ENCODE data around the gene PNLIPRP3.

Gene PNLIPRP3

DNA sequence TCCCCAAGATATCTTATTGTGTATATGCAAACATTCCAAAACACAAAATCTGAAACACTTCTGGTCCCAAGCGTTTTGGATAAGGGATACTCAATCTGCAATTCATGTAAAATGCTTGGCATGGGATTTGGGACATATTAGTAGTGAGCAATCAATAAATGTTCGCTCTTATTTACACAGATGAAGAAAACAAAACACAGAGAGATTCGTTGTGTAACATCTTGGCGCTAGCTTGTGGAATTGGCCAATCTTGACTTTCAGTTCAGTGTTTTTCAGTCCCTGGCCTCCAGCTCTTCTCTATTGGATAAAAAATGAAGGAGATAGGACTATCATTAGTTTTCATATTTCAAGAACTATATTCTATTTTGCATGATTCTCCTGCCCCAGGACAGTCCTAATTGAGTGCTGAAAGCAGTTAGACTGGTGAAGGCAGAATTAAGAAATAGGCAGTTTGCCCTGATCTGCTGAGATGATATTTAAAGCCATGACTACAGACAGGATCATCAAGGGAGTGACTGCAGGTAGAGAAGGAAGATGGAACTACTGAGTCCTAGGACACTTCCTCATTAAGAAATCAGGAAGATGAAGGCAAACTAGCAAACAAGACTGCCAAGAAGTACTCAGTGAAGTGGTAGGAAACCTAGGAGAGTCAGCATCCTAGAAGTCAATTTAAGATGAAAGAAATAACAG, 1.8 kb downstream of the PNLIPRP3 start:
- DNase-seq (ENCODE audit: low read depth), result no peak
- TF ChIP-seq, protein P1, sequence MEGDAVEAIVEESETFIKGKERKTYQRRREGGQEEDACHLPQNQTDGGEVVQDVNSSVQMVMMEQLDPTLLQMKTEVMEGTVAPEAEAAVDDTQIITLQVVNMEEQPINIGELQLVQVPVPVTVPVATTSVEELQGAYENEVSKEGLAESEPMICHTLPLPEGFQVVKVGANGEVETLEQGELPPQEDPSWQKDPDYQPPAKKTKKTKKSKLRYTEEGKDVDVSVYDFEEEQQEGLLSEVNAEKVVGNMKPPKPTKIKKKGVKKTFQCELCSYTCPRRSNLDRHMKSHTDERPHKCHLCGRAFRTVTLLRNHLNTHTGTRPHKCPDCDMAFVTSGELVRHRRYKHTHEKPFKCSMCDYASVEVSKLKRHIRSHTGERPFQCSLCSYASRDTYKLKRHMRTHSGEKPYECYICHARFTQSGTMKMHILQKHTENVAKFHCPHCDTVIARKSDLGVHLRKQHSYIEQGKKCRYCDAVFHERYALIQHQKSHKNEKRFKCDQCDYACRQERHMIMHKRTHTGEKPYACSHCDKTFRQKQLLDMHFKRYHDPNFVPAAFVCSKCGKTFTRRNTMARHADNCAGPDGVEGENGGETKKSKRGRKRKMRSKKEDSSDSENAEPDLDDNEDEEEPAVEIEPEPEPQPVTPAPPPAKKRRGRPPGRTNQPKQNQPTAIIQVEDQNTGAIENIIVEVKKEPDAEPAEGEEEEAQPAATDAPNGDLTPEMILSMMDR (conservative IDR thresholded peaks at IDR 0.05; ENCODE audit: control insufficient read depth, insufficient read depth, low read depth, low read length), result no peak
- no peak overlapping the region for H3K4me3 ChIP-seq (ENCODE audit: control insufficient read depth, low read depth, low read length)

DNA sequence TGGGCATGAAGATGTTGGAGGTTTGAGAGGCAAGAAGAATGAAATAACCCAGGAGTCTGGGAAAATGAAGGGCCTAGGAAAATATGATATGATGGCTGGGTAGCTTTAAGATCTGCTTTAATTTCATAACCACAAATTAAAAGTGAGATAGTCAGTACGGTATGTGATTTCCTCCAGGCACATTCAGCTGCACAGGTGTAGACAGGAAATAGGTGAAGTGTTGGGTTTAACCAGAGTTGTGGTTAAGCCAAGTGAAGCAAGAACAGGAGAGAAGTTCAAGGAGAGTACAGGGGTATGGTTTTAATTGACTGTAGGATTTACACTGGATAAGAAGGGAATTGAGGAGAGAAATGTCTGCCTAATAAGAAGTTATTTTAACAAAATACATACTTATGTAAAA, 2.6 kb downstream of the PNLIPRP3 start:
- no peak for DNase-seq (ENCODE audit: low read depth)
- no peak overlapping the region for H3K4me3 ChIP-seq (ENCODE audit: control insufficient read depth, low read depth, low read length)
- TF ChIP-seq, protein P1 (conservative IDR thresholded peaks at IDR 0.05; ENCODE audit: control insufficient read depth, insufficient read depth, low read depth, low read length), result no peak

DNA sequence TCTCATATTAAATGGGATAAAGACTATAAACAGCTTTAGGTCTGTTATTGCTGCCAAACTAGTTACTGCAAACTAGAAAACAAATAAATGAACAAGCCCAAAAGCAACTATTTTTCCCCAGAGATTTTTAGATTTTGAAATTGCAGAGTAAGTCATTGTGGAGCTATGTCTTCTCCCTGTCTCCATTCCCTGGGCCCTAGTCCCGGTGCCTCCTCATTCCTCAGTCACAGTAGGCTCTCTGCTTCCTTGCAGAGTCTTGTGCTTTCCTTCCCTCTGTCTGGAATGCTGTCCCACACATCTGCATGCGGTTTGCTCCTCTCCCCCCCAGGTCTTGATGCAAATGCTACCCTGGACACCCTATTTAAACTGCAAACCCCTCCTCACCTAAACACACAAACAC, 4.0 kb downstream of the PNLIPRP3 start:
- DNase-seq (ENCODE audit: low read depth), result no peak
- TF ChIP-seq, protein P1 (conservative IDR thresholded peaks at IDR 0.05; ENCODE audit: control insufficient read depth, insufficient read depth, low read depth, low read length), result no peak

DNA sequence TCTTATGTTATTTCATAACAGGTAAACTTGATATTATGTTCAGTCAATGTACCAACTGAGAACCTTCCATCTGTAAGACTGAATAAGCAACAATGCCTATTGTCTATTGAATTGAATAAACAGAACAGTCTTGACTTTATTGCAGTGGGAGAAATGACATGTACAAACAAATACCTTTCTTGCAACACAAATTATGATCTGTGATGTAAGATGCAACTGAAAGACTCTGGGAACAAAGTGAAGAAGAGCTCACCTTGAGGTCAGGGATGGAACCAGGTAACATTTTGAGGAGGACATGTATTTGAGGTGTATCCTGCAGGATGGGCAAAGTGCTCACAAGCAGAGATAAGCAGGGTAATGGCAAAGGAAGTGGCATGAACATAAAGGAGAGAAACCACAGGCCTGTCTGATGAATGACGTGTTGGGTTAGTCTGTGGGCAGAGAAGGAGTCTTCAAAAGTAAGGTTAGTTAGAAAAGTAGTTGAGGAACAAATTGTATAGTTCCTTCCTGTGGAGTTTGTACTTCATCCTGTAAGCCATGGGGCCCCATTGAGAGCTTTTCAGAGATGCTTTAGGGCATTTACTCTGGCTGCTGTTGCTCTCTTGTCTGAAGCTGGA, 9.5 kb downstream of the PNLIPRP3 start:
- no peak for DNase-seq (ENCODE audit: low read depth)
- H3K4me3 ChIP-seq (ENCODE audit: control insufficient read depth, low read depth, low read length), result no peak overlapping the region
- TF ChIP-seq, protein P1 (conservative IDR thresholded peaks at IDR 0.05; ENCODE audit: control insufficient read depth, insufficient read depth, low read depth, low read length), result no peak

More for the DNA sequence above, 4.0 kb downstream of the PNLIPRP3 start:
- no peak overlapping the region for H3K4me3 ChIP-seq (ENCODE audit: control insufficient read depth, low read depth, low read length)

DNA sequence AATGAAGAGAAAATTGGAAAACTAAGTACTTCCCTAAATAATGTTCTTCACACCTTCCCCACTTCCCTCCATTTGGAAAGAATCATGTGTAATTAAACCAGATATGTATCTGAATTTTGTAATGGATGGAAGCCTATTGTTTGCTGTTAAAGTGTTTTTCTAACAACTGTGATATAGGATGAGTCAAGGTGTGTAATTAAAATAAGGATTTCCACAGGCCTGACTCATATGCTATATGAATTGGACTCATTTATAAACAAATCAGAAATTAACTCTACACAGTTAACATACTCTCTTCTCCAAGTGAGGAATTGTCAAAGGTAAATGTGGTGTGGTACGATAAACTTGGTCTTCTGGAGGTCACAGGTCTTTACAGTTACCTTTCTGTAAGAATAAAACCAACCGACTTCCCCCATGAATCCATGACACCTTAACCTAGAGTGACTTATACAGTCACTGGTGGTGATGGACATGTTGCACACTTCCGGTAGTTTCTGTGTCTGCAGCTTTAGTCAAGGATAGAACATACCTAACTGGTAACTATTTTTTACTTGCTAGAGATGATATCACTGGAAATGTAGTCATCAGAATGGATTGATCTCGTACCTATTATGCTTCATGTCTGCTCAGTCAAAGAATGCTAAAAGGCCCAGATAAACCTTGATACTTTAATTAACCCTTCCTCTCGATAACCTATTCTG, 12.8 kb downstream of the PNLIPRP3 start:
- H3K4me3 ChIP-seq (ENCODE audit: control insufficient read depth, low read depth, low read length), result no peak overlapping the region
- DNase-seq (ENCODE audit: low read depth), result no peak
- TF ChIP-seq, protein P1 (conservative IDR thresholded peaks at IDR 0.05; ENCODE audit: control insufficient read depth, insufficient read depth, low read depth, low read length), result no peak

DNA sequence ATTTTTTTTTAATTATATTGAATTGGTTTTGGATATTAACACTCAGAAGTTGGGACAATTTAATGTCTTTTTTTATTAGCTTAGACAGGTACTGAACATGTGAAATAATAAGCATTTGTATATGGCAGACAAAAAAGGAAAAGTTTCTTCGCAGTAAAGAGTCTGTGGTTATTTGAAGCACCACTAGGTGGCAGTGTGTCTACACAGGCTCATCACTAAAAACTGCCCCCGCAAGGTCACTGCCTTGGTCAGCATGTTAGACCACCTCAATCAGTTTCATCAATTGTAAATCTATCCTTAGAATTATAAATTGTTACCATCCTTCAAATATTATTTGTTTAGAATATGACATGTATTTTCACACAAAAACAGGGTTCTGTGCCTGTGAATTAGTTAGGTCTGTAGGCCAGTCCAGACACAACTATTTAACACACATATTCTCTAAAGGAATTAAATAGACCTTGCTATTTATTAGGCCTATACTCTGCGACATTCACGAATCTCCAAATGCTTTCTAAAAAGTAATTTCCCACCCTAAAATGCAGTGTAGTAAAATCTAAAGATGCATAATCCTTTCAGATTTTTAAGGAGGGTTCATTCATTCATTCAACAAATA, 17.0 kb downstream of the PNLIPRP3 start:
- peak; percentile 41 for DNase-seq (ENCODE audit: low read depth)
- TF ChIP-seq, protein P1 (conservative IDR thresholded peaks at IDR 0.05; ENCODE audit: control insufficient read depth, insufficient read depth, low read depth, low read length), result peak; percentile 83
- H3K4me3 ChIP-seq (ENCODE audit: control insufficient read depth, low read depth, low read length), result no peak overlapping the region
